ENCODE data around the gene UBTD2. TPM values are rescaled to one million over a fixed set of nuclear protein-coding genes. Genes with fewer than 3 reads are reported as not detected.

The UBTD2 gene
- total RNA-seq, 2 donors from 2014 or later: 13.5 to 20.8 TPM

DNA sequence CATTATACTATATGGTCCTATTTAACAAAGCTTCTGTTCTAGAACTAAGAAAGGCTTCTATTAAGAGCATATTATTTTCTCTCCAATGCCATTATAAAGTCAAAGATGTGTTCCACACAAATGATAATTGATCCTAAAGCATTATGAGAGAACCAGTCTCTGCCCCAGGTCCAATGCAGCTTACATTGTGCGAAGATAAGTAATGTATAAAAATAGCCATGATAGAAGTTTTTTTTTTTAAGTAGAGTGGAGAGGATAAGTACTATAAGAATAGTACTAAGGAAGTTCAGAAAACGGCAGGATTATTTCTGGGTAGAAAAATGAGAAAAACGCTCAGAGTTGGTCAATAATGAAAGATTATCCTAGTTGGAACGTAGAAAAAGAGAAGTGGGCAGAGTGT, 15.6 kb downstream of the UBTD2 start:
- DNase-seq: no peak
- Histone ChIP-seq H3K27me3 (no peaks in the 10 kb centered on the region), H3K4me3 (no peak overlapping the region), H3K4me1 (no peaks in the 10 kb centered on the region), H3K27ac (no peak overlapping the region), H3K9me3 (no peaks in the 10 kb centered on the region), H3K36me3 (replicated peaks in 1 of 2; ENCODE audit: insufficient read depth in 1 of 2, low read depth in 2 of 2) (no peaks in the 10 kb centered on the region)
- TF ChIP-seq, protein P1, sequence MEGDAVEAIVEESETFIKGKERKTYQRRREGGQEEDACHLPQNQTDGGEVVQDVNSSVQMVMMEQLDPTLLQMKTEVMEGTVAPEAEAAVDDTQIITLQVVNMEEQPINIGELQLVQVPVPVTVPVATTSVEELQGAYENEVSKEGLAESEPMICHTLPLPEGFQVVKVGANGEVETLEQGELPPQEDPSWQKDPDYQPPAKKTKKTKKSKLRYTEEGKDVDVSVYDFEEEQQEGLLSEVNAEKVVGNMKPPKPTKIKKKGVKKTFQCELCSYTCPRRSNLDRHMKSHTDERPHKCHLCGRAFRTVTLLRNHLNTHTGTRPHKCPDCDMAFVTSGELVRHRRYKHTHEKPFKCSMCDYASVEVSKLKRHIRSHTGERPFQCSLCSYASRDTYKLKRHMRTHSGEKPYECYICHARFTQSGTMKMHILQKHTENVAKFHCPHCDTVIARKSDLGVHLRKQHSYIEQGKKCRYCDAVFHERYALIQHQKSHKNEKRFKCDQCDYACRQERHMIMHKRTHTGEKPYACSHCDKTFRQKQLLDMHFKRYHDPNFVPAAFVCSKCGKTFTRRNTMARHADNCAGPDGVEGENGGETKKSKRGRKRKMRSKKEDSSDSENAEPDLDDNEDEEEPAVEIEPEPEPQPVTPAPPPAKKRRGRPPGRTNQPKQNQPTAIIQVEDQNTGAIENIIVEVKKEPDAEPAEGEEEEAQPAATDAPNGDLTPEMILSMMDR (IDR thresholded peaks at IDR 0.05): no peak
- TF ChIP-seq POLR2A (IDR thresholded peaks at IDR 0.05): no peak
- WGBS, 2 donors: 60 to 71% methylated on average over 4 of the region's 4 CpGs
- ATAC-seq: no peak
- intact Hi-C loops (cut with DNase I): no loop called here

DNA sequence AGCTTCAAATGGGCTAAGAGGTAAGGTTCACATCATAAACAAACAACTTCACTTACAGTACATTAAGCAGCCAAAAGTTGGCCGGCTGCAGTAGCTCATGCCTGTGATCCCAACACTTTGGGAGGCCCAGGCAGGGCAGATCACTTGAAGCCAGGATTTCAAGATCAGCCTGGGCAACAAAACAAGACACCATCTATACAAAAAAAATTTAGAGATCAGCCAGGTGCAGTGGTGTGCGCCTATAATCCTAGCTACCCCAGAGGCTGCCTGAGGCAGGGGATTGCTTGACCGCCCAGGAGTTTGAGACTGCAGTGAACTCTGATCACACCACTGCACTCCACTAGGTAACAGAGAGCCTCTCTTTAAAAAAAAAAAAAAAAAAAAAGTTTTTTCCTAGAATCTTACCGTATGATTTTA, 16.9 kb downstream of the UBTD2 start:
- Histone ChIP-seq H3K36me3 (replicated peaks in 1 of 2; ENCODE audit: insufficient read depth in 1 of 2, low read depth in 2 of 2) (no peaks in the 10 kb centered on the region), H3K4me3 (no peak overlapping the region), H3K27ac (no peak overlapping the region), H3K9me3 (no peaks in the 10 kb centered on the region), H3K27me3 (no peaks in the 10 kb centered on the region), H3K4me1 (no peaks in the 10 kb centered on the region)
- DNase-seq (no peak), ATAC-seq (no peak)
- intact Hi-C loops (cut with DNase I): no loop called here
- no peak for TF ChIP-seq POLR2A (IDR thresholded peaks at IDR 0.05)
- TF ChIP-seq, protein P1 (IDR thresholded peaks at IDR 0.05): no peak
- 68 to 70% methylated on average over 4 of the region's 4 CpGs for WGBS, 2 donors

DNA sequence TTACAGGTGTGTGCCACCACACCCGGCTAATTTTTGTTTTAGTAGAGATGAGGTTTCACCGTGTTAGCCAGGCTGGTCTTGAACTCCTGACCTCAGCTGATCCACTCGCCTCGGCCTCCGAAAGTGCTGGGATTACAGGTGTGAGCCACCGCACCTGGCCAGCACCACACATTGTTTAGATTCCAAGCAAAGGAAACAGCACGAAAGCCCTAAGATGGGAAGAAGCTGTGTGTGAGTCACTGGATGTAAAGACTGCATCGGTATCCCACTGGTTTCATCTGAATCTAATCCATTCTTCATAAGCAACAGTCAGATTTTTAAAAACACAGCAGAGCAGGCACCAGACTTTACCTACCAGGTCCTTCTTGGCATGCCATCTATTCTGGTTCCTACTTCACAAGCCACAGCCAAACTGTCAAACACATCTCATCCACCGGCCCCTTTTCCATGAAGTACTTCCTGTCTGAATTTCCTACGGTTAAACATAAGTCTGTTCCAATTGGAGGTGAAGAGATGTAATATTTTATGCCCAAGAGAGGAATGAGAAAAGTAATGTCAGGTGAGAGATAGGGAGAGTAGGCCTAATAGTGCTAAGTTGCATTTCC, 17.4 kb downstream of the UBTD2 start:
- intact Hi-C loops (cut with DNase I): no loop called here
- H3K27me3 ChIP-seq: no peaks in the 10 kb centered on the region
- TF ChIP-seq, protein P1 (IDR thresholded peaks at IDR 0.05): no peak
- TF ChIP-seq POLR2A (IDR thresholded peaks at IDR 0.05): no peak
- WGBS, 2 donors: 72 to 84% methylated on average over 10 of the region's 10 CpGs
- H3K36me3 ChIP-seq (replicated peaks in 1 of 2; ENCODE audit: insufficient read depth in 1 of 2, low read depth in 2 of 2): no peaks in the 10 kb centered on the region
- no peak overlapping the region for H3K27ac ChIP-seq
- H3K9me3 ChIP-seq: no peaks in the 10 kb centered on the region
- ATAC-seq (no peak), DNase-seq (no peak)
- H3K4me1 ChIP-seq: no peaks in the 10 kb centered on the region
- no peak overlapping the region for H3K4me3 ChIP-seq

DNA sequence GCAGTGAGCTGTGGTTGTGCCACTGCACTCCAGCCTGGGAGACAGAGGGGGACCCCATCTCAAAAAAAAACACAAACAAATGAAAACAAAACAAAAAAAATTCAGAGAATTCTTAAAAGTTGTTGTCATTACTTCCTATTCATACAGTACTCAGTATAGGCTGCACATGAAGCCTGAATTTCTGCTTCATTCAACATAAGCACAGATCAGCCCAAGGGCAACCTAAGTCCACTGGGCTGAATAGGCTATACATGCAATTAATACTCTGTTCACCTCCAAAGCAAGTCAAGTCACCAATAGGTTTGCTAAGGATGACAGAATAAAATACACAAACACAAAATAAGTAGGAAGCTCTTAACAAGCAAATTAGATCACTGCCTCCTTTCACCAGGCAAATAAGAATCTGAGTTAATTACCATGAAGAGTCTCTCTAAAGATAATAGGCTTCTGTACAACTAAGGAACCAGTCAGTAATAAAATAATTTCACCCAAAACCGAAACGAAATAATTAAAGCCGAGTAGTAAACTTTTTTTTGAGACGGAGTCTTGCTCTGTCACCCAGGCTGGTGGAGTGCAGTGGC, 18.7 kb downstream of the UBTD2 start:
- ATAC-seq (no peak), DNase-seq (no peak)
- Histone ChIP-seq H3K9me3 (no peaks in the 10 kb centered on the region), H3K4me1 (no peaks in the 10 kb centered on the region), H3K4me3 (no peak overlapping the region), H3K27me3 (no peaks in the 10 kb centered on the region), H3K27ac (no peak overlapping the region), H3K36me3 (replicated peaks in 1 of 2; ENCODE audit: insufficient read depth in 1 of 2, low read depth in 2 of 2) (no peaks in the 10 kb centered on the region)
- 88 to 96% methylated on average over 4 of the region's 4 CpGs for WGBS, 2 donors
- no peak for TF ChIP-seq POLR2A (IDR thresholded peaks at IDR 0.05)
- TF ChIP-seq, protein P1 (IDR thresholded peaks at IDR 0.05): no peak
- intact Hi-C loops (cut with DNase I): no loop called here

DNA sequence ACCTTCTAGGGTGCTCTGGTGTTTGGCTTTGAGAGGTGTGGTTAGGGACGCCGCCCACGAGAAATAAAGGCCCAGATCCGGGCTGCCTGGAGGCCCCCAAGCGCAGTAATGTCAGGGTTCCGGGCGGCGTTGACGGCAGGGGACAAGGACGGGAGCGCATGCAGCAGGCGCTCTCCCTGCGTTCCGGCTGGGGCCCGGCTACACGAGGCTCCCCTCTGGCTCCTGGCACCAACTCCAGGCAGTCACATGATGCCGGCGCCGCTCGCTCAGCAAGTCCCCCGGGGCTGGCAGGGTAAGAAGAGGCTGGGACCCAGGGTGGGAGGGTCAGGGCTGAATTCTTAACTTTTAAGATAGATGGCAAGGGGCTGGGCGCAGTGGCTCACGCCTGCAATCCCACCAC, 28.1 kb downstream of the UBTD2 start:
- no peak overlapping the region for H3K4me3 ChIP-seq
- ATAC-seq: no peak
- intact Hi-C loops (cut with DNase I): no loop called here
- H3K36me3 ChIP-seq (replicated peaks in 1 of 2; ENCODE audit: insufficient read depth in 1 of 2, low read depth in 2 of 2): no peaks in the 10 kb centered on the region
- DNase-seq: no peak
- H3K27me3 ChIP-seq: no peaks in the 10 kb centered on the region
- WGBS, 2 donors: 92 to 97% methylated on average over 17 to 23 of the region's 23 CpGs
- no peaks in the 10 kb centered on the region for H3K9me3 ChIP-seq
- H3K4me1 ChIP-seq: no peaks in the 10 kb centered on the region
- TF ChIP-seq, protein P1 (IDR thresholded peaks at IDR 0.05): no peak
- no peak for TF ChIP-seq POLR2A (IDR thresholded peaks at IDR 0.05)
- H3K27ac ChIP-seq: no peak overlapping the region
